Neural progenitor cell (in vitro differentiated cells): ENCODE results near the gene CENPW.

Experiments used
- CTCF ChIP-seq: fragments of 200-600 bp; sonication (generic); IDR thresholded peaks from 2 replicates; pipeline ENCODE4 v1.5.1; 2017; ENCODE audit warnings: antibody characterized with exemption, mild to moderate bottlenecking
- EZH2 ChIP-seq: fragments of 200-600 bp; sonication (generic); IDR thresholded peaks from 2 replicates; pipeline ENCODE4 v1.6.1; 2017; ENCODE audit warnings: antibody characterized with exemption, mild to moderate bottlenecking, moderate library complexity
- EZH2phosphoT487 ChIP-seq: fragments of 200-600 bp; sonication (generic); IDR thresholded peaks from 2 replicates; pipeline ENCODE4 v1.6.1; 2017; ENCODE audit warnings: antibody characterized with exemption

- TF ChIP-seq CTCF (no peak), EZH2 (no peak), EZH2phosphoT487 (no peak)
These were observed 20.1 kb downstream of the CENPW start for GRCh38 chr6:126359936-126360537.
